ENCODE results near the gene MYL10. TPM values are rescaled to one million over a fixed set of nuclear protein-coding genes. Genes with fewer than 3 reads are reported as not detected.
A peak's percentile ranks its signal among the peaks of the same experiment; 100 is the strongest.

The MYL10 gene
- total and polyA plus RNA-seq, 8 donors: not detected

GRCh38 chr7:101626758-101627157 lies 2.3 kb downstream of the MYL10 start:
- no peaks in the 10 kb centered on the region for H3K9me3 ChIP-seq
- H3K27me3 ChIP-seq: peaks cover 11 to 42% (median 14%) of the 10 kb centered on the region in 3 donors
- TF ChIP-seq POLR2A (IDR thresholded peaks at IDR 0.05): no peak
- no peak for TF ChIP-seq EP300 (IDR thresholded peaks at IDR 0.05)
- TF ChIP-seq POLR2AphosphoS5 (IDR thresholded peaks at IDR 0.05): no peak
- no peak for TF ChIP-seq CTCF (IDR thresholded peaks at IDR 0.05)

GRCh38 chr7:101626069-101626671 lies 2.9 kb downstream of the MYL10 start:
- intact Hi-C loops (cut with DNase I; ENCODE audit: low total_unique reads): no loop called here
- TF ChIP-seq POLR2AphosphoS5 (IDR thresholded peaks at IDR 0.05) (no peak), EP300 (IDR thresholded peaks at IDR 0.05) (no peak), POLR2A (IDR thresholded peaks at IDR 0.05) (no peak), CTCF (IDR thresholded peaks at IDR 0.05) (no peak)
- Histone ChIP-seq H3K4me3 (no peak overlapping the region), H3K27ac (no peak overlapping the region), H3K27me3 (peaks cover 11 to 42% (median 14%) of the 10 kb centered on the region in 3 donors), H3K4me1 (peaks cover 0 to 3% (median 0%) of the 10 kb centered on the region in 4 donors), H3K36me3 (no peaks in the 10 kb centered on the region), H3K9me3 (no peaks in the 10 kb centered on the region)
- 68 to 76% (median 74%) methylated on average over 15 of the region's 15 CpGs for WGBS, 5 donors
- DNase-seq: no peak

More at GRCh38 chr7:101626758-101627157, 2.3 kb downstream of the MYL10 start:
- Histone ChIP-seq H3K4me1 (peaks cover 0 to 8% (median 0%) of the 10 kb centered on the region in 4 donors), H3K36me3 (no peaks in the 10 kb centered on the region), H3K27ac (no peak overlapping the region), H3K4me3 (no peak overlapping the region)
- WGBS, 5 donors: 75 to 86% (median 82%) methylated on average over 9 of the region's 9 CpGs
- DNase-seq: no peak
- intact Hi-C loops (cut with DNase I; ENCODE audit: low total_unique reads): no loop called here

GRCh38 chr7:101625031-101625791 lies 3.9 kb downstream of the MYL10 start:
- Histone ChIP-seq H3K27ac (no peak overlapping the region), H3K36me3 (no peaks in the 10 kb centered on the region), H3K4me1 (no peaks in the 10 kb centered on the region), H3K9me3 (no peaks in the 10 kb centered on the region), H3K27me3 (peaks cover 11 to 42% (median 14%) of the 10 kb centered on the region in 3 donors), H3K4me3 (no peak overlapping the region)
- no peak for TF ChIP-seq POLR2A (IDR thresholded peaks at IDR 0.05)
- DNase-seq: peak in 1 of 2 donors; percentile 63
- WGBS, 5 donors: 16 to 27% (median 17%) methylated on average over 11 to 18 of the region's 18 CpGs
- intact Hi-C loops (cut with DNase I; ENCODE audit: low total_unique reads): no loop called here

GRCh38 chr7:101624246-101625001 lies 4.7 kb downstream of the MYL10 start:
- no peak overlapping the region for H3K4me3 ChIP-seq
- no peaks in the 10 kb centered on the region for H3K36me3 ChIP-seq
- no peaks in the 10 kb centered on the region for H3K9me3 ChIP-seq
- 67 to 76% (median 69%) methylated on average over 16 to 23 of the region's 23 CpGs for WGBS, 5 donors
- H3K4me1 ChIP-seq: no peaks in the 10 kb centered on the region
- no peak for DNase-seq
- peaks cover 11 to 42% (median 14%) of the 10 kb centered on the region in 3 donors for H3K27me3 ChIP-seq
- no peak overlapping the region for H3K27ac ChIP-seq
- intact Hi-C loops (cut with DNase I; ENCODE audit: low total_unique reads): no loop called here
- TF ChIP-seq CTCF (IDR thresholded peaks at IDR 0.05) (no peak), POLR2A (IDR thresholded peaks at IDR 0.05) (no peak), POLR2AphosphoS5 (IDR thresholded peaks at IDR 0.05) (no peak), EP300 (IDR thresholded peaks at IDR 0.05) (no peak)
